BLaER1 treated with 17β-estradiol and CSF1 and Interleukin-3, amounts not matched to agents 10 nM and 100 nM (cell line): ENCODE results near the gene MKNK1.
A peak's percentile ranks its signal among the peaks of the same experiment; 100 is the strongest.

Source experiments
- H3K27ac ChIP-seq, 11 experiments: shearing (Covaris generic); formaldehyde crosslinking; 2 replicates each; pipeline ENCODE4 v1.8.1; 2022
- H3K27me3 ChIP-seq, 11 experiments: shearing (Covaris generic); formaldehyde crosslinking; 2 replicates each; pipeline ENCODE4 v1.8.1; 2022
- H3K36me3 ChIP-seq, 11 experiments: shearing (Covaris generic); formaldehyde crosslinking; 2 replicates each; pipeline ENCODE4 v1.8.1; 2022
- H3K4me1 ChIP-seq, 10 experiments: shearing (Covaris generic); formaldehyde crosslinking; 2 replicates each; pipeline ENCODE4 v1.8.1; 2022
- H3K4me2 ChIP-seq, 11 experiments: shearing (Covaris generic); formaldehyde crosslinking; 2 replicates each; pipeline ENCODE4 v1.8.1; 2022
- H3K4me3 ChIP-seq, 10 experiments: shearing (Covaris generic); formaldehyde crosslinking; 2 replicates each; pipeline ENCODE4 v1.8.1; 2022
- H3K9ac ChIP-seq, 11 experiments: shearing (Covaris generic); formaldehyde crosslinking; 2 replicates each; pipeline ENCODE4 v1.8.1; 2022
- H3K9me3 ChIP-seq, 11 experiments: shearing (Covaris generic); formaldehyde crosslinking; replicated peaks in 1 of 11; 2 replicates each; pipeline ENCODE4 v1.8.1; 2022
- H4K20me1 ChIP-seq, 11 experiments: shearing (Covaris generic); formaldehyde crosslinking; 2 replicates each; pipeline ENCODE4 v1.8.1; 2022
- Cebpa-rat ChIP-seq, 11 experiments: shearing (Covaris generic); IDR thresholded peaks; 2 replicates each; pipeline ENCODE4 v1.8.1; 2022

Gene MKNK1

DNA sequence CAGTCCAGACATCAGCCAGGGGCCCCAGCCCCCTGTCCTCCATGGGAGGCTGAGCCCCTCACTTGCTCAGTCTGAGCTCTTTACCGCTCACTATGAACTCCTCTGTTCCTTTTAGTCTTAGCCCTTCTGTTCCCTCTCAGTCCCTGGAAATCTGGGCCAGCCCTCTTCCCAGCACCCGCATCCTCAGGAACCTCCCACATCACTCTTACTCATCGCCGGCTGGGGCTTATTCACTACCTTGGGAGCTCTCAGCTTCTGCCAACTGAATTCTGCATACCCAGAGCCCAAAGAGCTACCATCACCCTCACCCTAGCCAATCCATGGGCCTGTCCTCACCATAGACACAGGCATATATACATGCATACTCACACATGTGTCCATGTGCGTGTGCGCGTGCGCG, 64.1 kb downstream of the MKNK1 start:
- no peak for TF ChIP-seq Cebpa-rat (IDR thresholded peaks at IDR 0.05)
- Histone ChIP-seq H3K4me2 (no peak overlapping the region), H4K20me1 (no peaks in the 10 kb centered on the region), H3K36me3 (no peaks in the 10 kb centered on the region), H3K9me3 (peaks cover 0 to 11% (median 4%) of the 10 kb centered on the region in 11 experiments; a peak in 8 of 22 replicates), H3K4me1 (no peaks in the 10 kb centered on the region), H3K27me3 (peaks cover 4 to 23% (median 13%) of the 10 kb centered on the region in 11 experiments), H3K9ac (no peak overlapping the region), H3K27ac (no peak overlapping the region), H3K4me3 (no peak overlapping the region)

DNA sequence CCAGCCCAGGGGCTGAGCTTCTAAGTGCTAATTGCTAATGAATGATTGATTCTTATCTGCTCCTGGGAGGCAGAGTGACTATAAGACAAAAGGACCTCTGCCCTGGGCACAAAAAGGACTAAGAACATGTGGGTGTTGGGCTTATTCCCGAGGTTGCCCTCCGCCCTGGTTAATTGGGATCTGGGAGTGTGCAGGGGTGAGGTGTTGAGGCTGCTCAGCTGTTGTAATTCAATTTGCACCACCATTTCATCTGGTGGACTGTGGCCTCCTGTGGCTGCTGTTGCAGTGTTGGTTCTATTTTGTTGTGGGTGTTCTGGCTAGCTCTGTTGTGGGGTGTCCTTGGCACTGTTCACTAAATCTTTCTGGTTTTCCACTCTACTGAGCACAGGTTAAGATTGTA, 65.9 kb downstream of the MKNK1 start:
- no peak for TF ChIP-seq Cebpa-rat (IDR thresholded peaks at IDR 0.05)
- Histone ChIP-seq H3K4me2 (no peak overlapping the region), H3K9me3 (peaks cover 0 to 11% (median 4%) of the 10 kb centered on the region in 11 experiments; a peak in 8 of 22 replicates), H4K20me1 (peaks cover 0 to 12% (median 0%) of the 10 kb centered on the region in 11 experiments; a peak in 4 of 22 replicates), H3K9ac (no peak overlapping the region), H3K4me3 (no peak overlapping the region), H3K36me3 (no peaks in the 10 kb centered on the region), H3K27ac (no peak overlapping the region), H3K4me1 (peaks cover 0 to 6% (median 4%) of the 10 kb centered on the region in 10 experiments; a peak in 10 of 20 replicates), H3K27me3 (peaks cover 22 to 34% (median 26%) of the 10 kb centered on the region in 11 experiments)

DNA sequence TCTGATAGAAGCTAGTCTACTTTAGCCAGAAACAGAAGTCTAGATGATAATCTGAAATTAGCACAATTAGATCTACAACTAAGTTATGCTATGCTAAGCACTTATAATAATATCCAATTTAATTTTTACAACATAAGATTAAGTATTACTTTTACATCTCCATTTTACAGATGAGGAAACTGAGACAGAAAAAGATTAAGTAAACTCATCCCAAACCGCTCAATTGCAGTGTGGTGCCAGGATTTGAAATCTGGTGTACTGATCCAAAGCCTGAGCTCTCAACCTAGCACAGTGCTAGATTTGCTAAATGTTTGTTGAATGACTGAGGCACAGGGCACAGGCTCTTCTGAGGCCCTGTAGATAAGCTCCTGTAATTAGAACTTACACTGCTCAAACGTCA, 66.4 kb downstream of the MKNK1 start:
- H4K20me1 ChIP-seq, result peaks cover 0 to 12% (median 0%) of the 10 kb centered on the region in 11 experiments; a peak in 6 of 22 replicates
- H3K27me3 ChIP-seq, result peaks cover 27 to 39% (median 31%) of the 10 kb centered on the region in 11 experiments
- no peak overlapping the region for H3K27ac ChIP-seq
- no peak for TF ChIP-seq Cebpa-rat (IDR thresholded peaks at IDR 0.05)
- peaks cover 0 to 11% (median 4%) of the 10 kb centered on the region in 11 experiments; a peak in 8 of 22 replicates for H3K9me3 ChIP-seq
- H3K9ac ChIP-seq, result no peak overlapping the region
- no peaks in the 10 kb centered on the region for H3K36me3 ChIP-seq
- H3K4me1 ChIP-seq, result peaks cover 0 to 9% (median 6%) of the 10 kb centered on the region in 10 experiments; a peak in 10 of 20 replicates
- H3K4me2 ChIP-seq, result no peak overlapping the region
- no peak overlapping the region for H3K4me3 ChIP-seq

DNA sequence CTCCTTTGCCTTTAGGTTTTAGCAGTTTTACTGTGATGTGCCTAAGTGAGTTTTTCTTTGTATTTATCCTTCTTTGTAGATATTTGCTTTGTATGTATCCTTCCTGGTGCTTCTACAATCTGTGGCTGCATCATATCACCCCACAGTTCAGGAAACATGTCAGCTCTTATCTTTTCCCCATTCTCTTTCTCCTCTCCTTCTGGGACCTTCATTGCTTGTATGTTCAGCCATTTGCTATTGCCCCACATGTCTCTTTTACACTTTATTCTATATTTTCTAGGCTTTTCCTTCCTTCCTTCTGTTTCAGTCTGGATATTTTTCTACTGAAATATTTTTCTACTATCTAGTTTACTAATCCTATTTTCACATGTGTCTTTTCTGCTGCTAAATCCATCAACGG, 67.5 kb downstream of the MKNK1 start:
- Histone ChIP-seq H4K20me1 (peaks cover 0 to 23% (median 5%) of the 10 kb centered on the region in 11 experiments; a peak in 7 of 22 replicates), H3K4me2 (no peak overlapping the region), H3K27ac (no peak overlapping the region), H3K9me3 (peaks cover 0 to 11% (median 4%) of the 10 kb centered on the region in 11 experiments; a peak in 8 of 22 replicates), H3K4me1 (peaks cover 0 to 10% (median 6%) of the 10 kb centered on the region in 10 experiments; a peak in 10 of 20 replicates), H3K9ac (no peak overlapping the region), H3K27me3 (peaks cover 38 to 50% (median 42%) of the 10 kb centered on the region in 11 experiments), H3K4me3 (no peak overlapping the region), H3K36me3 (no peaks in the 10 kb centered on the region)
- no peak for TF ChIP-seq Cebpa-rat (IDR thresholded peaks at IDR 0.05)

DNA sequence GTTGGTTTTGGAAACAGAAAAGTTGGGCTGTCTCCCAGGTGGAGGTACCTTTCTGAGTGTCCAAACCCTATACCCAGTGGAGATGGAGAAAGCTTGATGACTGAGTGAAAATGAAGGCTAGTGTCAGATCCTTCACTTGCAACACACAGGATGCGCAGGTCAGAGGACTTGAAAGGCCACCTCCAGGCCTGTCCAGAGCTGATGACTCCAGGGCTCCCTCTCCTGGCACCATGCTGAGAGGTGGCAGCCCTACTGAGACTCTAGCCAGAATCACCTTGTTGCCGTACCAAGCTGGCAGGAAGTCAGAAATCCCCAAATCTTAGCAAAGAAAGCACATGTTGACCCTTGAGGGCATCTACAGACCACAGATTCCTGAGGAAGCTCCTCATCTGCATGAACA, 69.0 kb downstream of the MKNK1 start:
- Histone ChIP-seq H3K4me2 (no peak overlapping the region), H3K27me3 (peaks cover 43 to 65% (median 56%) of the 10 kb centered on the region in 11 experiments), H3K9me3 (peaks cover 0 to 11% (median 4%) of the 10 kb centered on the region in 11 experiments; a peak in 8 of 22 replicates), H3K36me3 (no peaks in the 10 kb centered on the region), H3K27ac (no peak overlapping the region), H3K4me3 (no peak overlapping the region), H4K20me1 (peaks cover 0 to 23% (median 5%) of the 10 kb centered on the region in 11 experiments; a peak in 7 of 22 replicates), H3K4me1 (peaks cover 0 to 10% (median 6%) of the 10 kb centered on the region in 10 experiments; a peak in 10 of 20 replicates), H3K9ac (no peak overlapping the region)
- no peak for TF ChIP-seq Cebpa-rat (IDR thresholded peaks at IDR 0.05)

DNA sequence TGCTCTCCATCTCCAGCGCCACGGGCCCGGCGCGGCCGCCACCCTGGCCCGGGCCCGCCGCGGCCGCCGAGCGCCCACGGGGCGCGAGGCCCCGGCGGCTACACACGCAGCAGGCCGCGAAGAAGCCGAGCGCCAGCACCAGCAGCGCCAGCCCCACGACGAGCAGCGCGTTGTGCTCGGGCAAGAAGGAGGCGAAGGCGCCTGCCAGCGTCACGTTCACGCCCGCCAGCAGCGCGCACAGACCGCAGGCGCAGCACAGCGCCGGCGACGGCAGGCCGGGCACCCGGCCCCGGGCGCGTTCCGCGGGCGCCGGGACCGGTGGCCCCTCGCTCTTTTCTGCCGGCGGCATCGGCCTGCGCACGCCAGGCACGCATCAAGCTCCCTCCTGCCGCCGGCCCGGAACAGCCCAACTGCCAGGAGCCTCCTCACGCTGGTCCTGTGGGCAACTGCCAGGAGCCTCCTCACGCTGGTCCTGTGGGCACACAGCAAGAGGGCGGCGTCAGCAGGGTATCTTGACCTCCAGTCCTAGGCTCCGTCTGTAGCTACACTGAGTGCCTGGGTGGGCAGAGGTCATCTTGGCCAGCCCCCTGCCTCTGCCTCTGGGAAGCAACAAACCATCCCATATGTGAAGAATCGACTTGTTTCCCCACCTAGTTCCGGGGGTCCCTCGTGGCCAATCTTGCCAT, 70.7 kb downstream of the MKNK1 start:
- Histone ChIP-seq H3K9ac (peak overlapping the region; percentile 43 to 73 (median 68)), H4K20me1 (peaks cover 0 to 23% (median 5%) of the 10 kb centered on the region in 11 experiments; a peak in 7 of 22 replicates), H3K4me2 (peak overlapping the region; percentile 79 to 91 (median 86)), H3K4me3 (peak overlapping the region; percentile 47 to 67 (median 54)), H3K36me3 (no peaks in the 10 kb centered on the region), H3K4me1 (peaks cover 0 to 10% (median 6%) of the 10 kb centered on the region in 10 experiments; a peak in 10 of 20 replicates), H3K9me3 (peaks cover 0 to 11% (median 4%) of the 10 kb centered on the region in 11 experiments; a peak in 8 of 22 replicates), H3K27ac (peak overlapping the region in 6 of 11 experiments; percentile 2 to 38 (median 12); a peak in 5 of 22 replicates), H3K27me3 (peaks cover 43 to 81% (median 71%) of the 10 kb centered on the region in 11 experiments)
- no peak for TF ChIP-seq Cebpa-rat (IDR thresholded peaks at IDR 0.05)

DNA sequence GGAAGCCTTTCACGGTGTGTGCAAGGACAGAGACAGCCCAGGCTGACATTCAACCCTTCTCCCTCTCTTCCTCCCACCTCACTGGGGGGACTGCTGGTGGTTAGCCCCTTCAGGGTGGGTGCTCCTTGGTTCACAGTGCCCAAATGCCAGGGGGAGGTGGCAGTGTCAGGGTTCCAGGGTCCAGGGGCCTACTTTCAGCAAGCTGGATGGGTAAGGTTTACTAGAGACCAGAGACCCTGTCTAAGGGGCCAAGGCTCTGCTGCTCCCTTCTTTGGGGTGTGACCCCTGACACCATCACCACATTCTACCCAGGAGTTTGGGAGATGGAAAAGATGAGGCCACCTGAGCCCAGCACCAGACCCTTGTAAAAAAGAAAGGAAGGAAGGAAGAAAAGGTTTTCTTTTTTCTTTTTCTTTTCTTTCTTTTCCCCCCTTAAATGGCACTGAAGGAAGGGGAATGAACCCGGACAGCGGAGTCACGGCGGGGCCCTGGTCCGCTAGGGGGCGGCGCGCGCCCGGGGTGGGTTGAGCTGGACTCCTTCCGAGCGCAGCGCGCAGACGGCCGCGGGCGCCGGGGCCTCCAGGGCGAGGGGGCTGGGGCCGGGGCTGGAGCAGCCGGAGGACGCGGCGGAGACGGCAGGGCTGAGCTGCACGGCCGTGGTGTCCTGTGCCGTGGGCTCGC, 71.4 kb downstream of the MKNK1 start:
- Histone ChIP-seq H3K9me3 (peaks cover 0 to 11% (median 4%) of the 10 kb centered on the region in 11 experiments; a peak in 8 of 22 replicates), H3K27ac (peak overlapping the region in 5 of 11 experiments; percentile 2 to 38 (median 13); a peak in 4 of 22 replicates), H4K20me1 (peaks cover 0 to 25% (median 5%) of the 10 kb centered on the region in 11 experiments; a peak in 7 of 22 replicates), H3K4me2 (peak overlapping the region; percentile 79 to 91 (median 86)), H3K36me3 (no peaks in the 10 kb centered on the region), H3K4me1 (peaks cover 0 to 10% (median 6%) of the 10 kb centered on the region in 10 experiments; a peak in 10 of 20 replicates), H3K27me3 (peaks cover 45 to 85% (median 73%) of the 10 kb centered on the region in 11 experiments), H3K9ac (peak overlapping the region; percentile 43 to 73 (median 68)), H3K4me3 (peak overlapping the region; percentile 47 to 67 (median 54))
- no peak for TF ChIP-seq Cebpa-rat (IDR thresholded peaks at IDR 0.05)

GRCh38 chr1:46532095-46532494, 72.0 kb downstream of the MKNK1 start:
- TF ChIP-seq Cebpa-rat (IDR thresholded peaks at IDR 0.05), result no peak
- no peak overlapping the region for H3K4me3 ChIP-seq
- peaks cover 50 to 90% (median 78%) of the 10 kb centered on the region in 11 experiments for H3K27me3 ChIP-seq

More at GRCh38 chr1:46532095-46532494, 72.0 kb downstream of the MKNK1 start:
- 0 out of 22 replicates have a peak overlapping the region, but pooled peaks of 1 of the 11 experiments have one; percentile 67 for H3K9ac ChIP-seq
- peaks cover 0 to 29% (median 5%) of the 10 kb centered on the region in 11 experiments; a peak in 7 of 22 replicates for H4K20me1 ChIP-seq
- H3K9me3 ChIP-seq, result peaks cover 0 to 9% (median 2%) of the 10 kb centered on the region in 11 experiments; a peak in 8 of 22 replicates
- no peaks in the 10 kb centered on the region for H3K36me3 ChIP-seq
- H3K27ac ChIP-seq, result no peak overlapping the region
- H3K4me1 ChIP-seq, result peaks cover 0 to 10% (median 6%) of the 10 kb centered on the region in 10 experiments; a peak in 10 of 20 replicates
- no peak overlapping the region for H3K4me2 ChIP-seq
